Activated naive CD4-positive, alpha-beta T cell treated with anti-CD3 and anti-CD28 coated beads, Interleukin-2, amount 50 U/mL, for 16 hours (primary cell): ENCODE results near the gene SPOUT1.
A peak's percentile ranks its signal among the peaks of the same experiment; 100 is the strongest.
"Not testable (repeated sequence)": the region's sequence is repeated elsewhere in the genome, so short reads cannot be mapped to it uniquely, and the experiment has no call there.

ENCODE experiments used
- DNase-seq: peaks from one replicate; pipeline ENCODE4 v3.0.0-alpha.2; 2020

SPOUT1 gene

GRCh38 chr9:128808543-128808942, 21.1 kb downstream of the SPOUT1 start:
- no peak for DNase-seq

GRCh38 chr9:128807827-128808226, 21.8 kb downstream of the SPOUT1 start:
- no peak for DNase-seq

- DNase-seq = no peak
Measured at GRCh38 chr9:128805661-128806060, 23.9 kb downstream of the SPOUT1 start.

- no peak for DNase-seq
Measured at GRCh38 chr9:128802482-128802881, 27.1 kb downstream of the SPOUT1 start.

GRCh38 chr9:128800061-128800460, 29.5 kb downstream of the SPOUT1 start:
- no peak for DNase-seq

GRCh38 chr9:128798896-128799295, 30.7 kb downstream of the SPOUT1 start:
- no peak for DNase-seq

GRCh38 chr9:128794961-128795360, 34.6 kb downstream of the SPOUT1 start:
- DNase-seq = not testable (repeated sequence)

GRCh38 chr9:128792978-128793686, 36.5 kb downstream of the SPOUT1 start:
- no peak for DNase-seq

- DNase-seq = no peak
Measured at GRCh38 chr9:128792134-128792533, 37.5 kb downstream of the SPOUT1 start.

- no peak for DNase-seq
Measured at GRCh38 chr9:128790536-128790935, 39.1 kb downstream of the SPOUT1 start.

- DNase-seq = no peak
Measured at GRCh38 chr9:128788445-128788844, 41.1 kb downstream of the SPOUT1 start.

- DNase-seq = no peak
Measured at GRCh38 chr9:128787659-128788058, 41.9 kb downstream of the SPOUT1 start.

GRCh38 chr9:128786681-128787601, 42.7 kb downstream of the SPOUT1 start, which contains the start of gene TBC1D13:
TBC1D13 (plus strand) TSS chr9:128787253; CDS start chr9:128787354, 101 bp downstream.
- DNase-seq = peak; percentile 88

GRCh38 chr9:128785427-128785826, 44.2 kb downstream of the SPOUT1 start:
- DNase-seq = no peak

- DNase-seq = no peak
Measured at GRCh38 chr9:128782669-128783068, 46.9 kb downstream of the SPOUT1 start.

GRCh38 chr9:128781187-128782070, 48.2 kb downstream of the SPOUT1 start:
- no peak for DNase-seq

GRCh38 chr9:128780093-128780492, 49.5 kb downstream of the SPOUT1 start:
- not testable (repeated sequence) for DNase-seq

GRCh38 chr9:128774804-128775203, 54.8 kb downstream of the SPOUT1 start:
- DNase-seq = no peak

- no peak for DNase-seq
Measured at GRCh38 chr9:128773049-128773448, 56.5 kb downstream of the SPOUT1 start.

GRCh38 chr9:128771745-128772519, 57.7 kb downstream of the SPOUT1 start, which contains the start of gene ZER1:
ZER1 (minus strand) TSS chr9:128771927; CDS start chr9:128755565, 16,362 bp downstream.
- DNase-seq = peak; percentile 95

GRCh38 chr9:128771094-128771721, 58.4 kb downstream of the SPOUT1 start:
- no peak for DNase-seq
